ENCODE measurements around the gene KNDC1. TPM values are rescaled to one million over a fixed set of nuclear protein-coding genes. Genes with fewer than 3 reads are reported as not detected.

Gene KNDC1
- total RNA-seq, 1 experiment from 2014 or later, result 1.7 TPM

- Histone ChIP-seq H2AFZ (no peak overlapping the region), H3K79me2 (ENCODE audit: low read depth) (no peaks in the 10 kb centered on the region), H4K20me1 (ENCODE audit: insufficient read depth) (no peaks in the 10 kb centered on the region), H3K27ac (no peak overlapping the region), H3K9me3 (ENCODE audit: insufficient read depth, low read depth) (no peaks in the 10 kb centered on the region), H3K9me2 (ENCODE audit: insufficient read depth) (no peaks in the 10 kb centered on the region), H3F3A (ENCODE audit: insufficient read depth, low read depth) (peaks cover 12% of the 10 kb centered on the region; the same call in 1 of the 2 replicates), H3K4me2 (no peak overlapping the region), H3K36me3 (ENCODE audit: low read depth) (no peaks in the 10 kb centered on the region), H3K4me3 (no peak overlapping the region), H3K27me3 (ENCODE audit: insufficient read depth, low read depth) (peaks cover 39% of the 10 kb centered on the region), H3K4me1 (replicated peaks; ENCODE audit: insufficient read depth) (no peaks in the 10 kb centered on the region)
- no peak for DNase-seq
- BruUV-seq (replicated peaks), result no TSS peak
- ChIA-PET CTCF (no interaction called here), POLR2A (ENCODE audit: unreplicated experiment) (no interaction called here)
- TF ChIP-seq CTCF (conservative IDR thresholded peaks at IDR 0.05) (no peak), EZH2 (IDR thresholded peaks at IDR 0.05; ENCODE audit: low read depth) (no peak)
- intact Hi-C loops (cut with micrococcal nuclease; ENCODE audit: unreplicated experiment), result no loop called here
These were observed 21.1 kb downstream of the KNDC1 start for GRCh38 chr10:133180965-133181639.

- Histone ChIP-seq H3K9me2 (ENCODE audit: insufficient read depth) (no peaks in the 10 kb centered on the region), H3K9me3 (ENCODE audit: insufficient read depth, low read depth) (no peaks in the 10 kb centered on the region), H3K4me2 (no peak overlapping the region), H4K20me1 (ENCODE audit: insufficient read depth) (no peaks in the 10 kb centered on the region), H3K4me3 (no peak overlapping the region), H3F3A (ENCODE audit: insufficient read depth, low read depth) (peaks cover 9% of the 10 kb centered on the region; the same call in 1 of the 2 replicates), H3K27me3 (ENCODE audit: insufficient read depth, low read depth) (peaks cover 50% of the 10 kb centered on the region), H3K79me2 (ENCODE audit: low read depth) (no peaks in the 10 kb centered on the region), H3K4me1 (replicated peaks; ENCODE audit: insufficient read depth) (no peaks in the 10 kb centered on the region), H3K36me3 (ENCODE audit: low read depth) (no peaks in the 10 kb centered on the region), H3K27ac (no peak overlapping the region), H2AFZ (no peak overlapping the region)
- ChIA-PET CTCF (no interaction called here), POLR2A (ENCODE audit: unreplicated experiment) (no interaction called here)
- intact Hi-C loops (cut with micrococcal nuclease; ENCODE audit: unreplicated experiment), result no loop called here
- BruUV-seq (replicated peaks), result no TSS peak
- TF ChIP-seq CTCF (conservative IDR thresholded peaks at IDR 0.05), result no peak
- no peak for DNase-seq
These were observed 22.2 kb downstream of the KNDC1 start for GRCh38 chr10:133182190-133182589.

GRCh38 chr10:133182791-133183645 lies 23.0 kb downstream of the KNDC1 start:
- no TSS peak for BruUV-seq (replicated peaks)
- Histone ChIP-seq H3K9me2 (ENCODE audit: insufficient read depth) (no peaks in the 10 kb centered on the region), H3K4me1 (replicated peaks; ENCODE audit: insufficient read depth) (no peaks in the 10 kb centered on the region), H3K4me2 (no peak overlapping the region), H3K79me2 (ENCODE audit: low read depth) (no peaks in the 10 kb centered on the region), H3F3A (ENCODE audit: insufficient read depth, low read depth) (peaks cover 1% of the 10 kb centered on the region; the same call in 1 of the 2 replicates), H2AFZ (no peak overlapping the region), H3K9me3 (ENCODE audit: insufficient read depth, low read depth) (no peaks in the 10 kb centered on the region), H4K20me1 (ENCODE audit: insufficient read depth) (no peaks in the 10 kb centered on the region), H3K27ac (no peak overlapping the region), H3K36me3 (ENCODE audit: low read depth) (no peaks in the 10 kb centered on the region), H3K27me3 (ENCODE audit: insufficient read depth, low read depth) (peaks cover 54% of the 10 kb centered on the region), H3K4me3 (no peak overlapping the region)
- POLR2A ChIA-PET (ENCODE audit: unreplicated experiment), result no interaction called here
- TF ChIP-seq CTCF (conservative IDR thresholded peaks at IDR 0.05) (no peak), EZH2 (IDR thresholded peaks at IDR 0.05; ENCODE audit: low read depth) (no peak)
- DNase-seq, result no peak
- CTCF ChIA-PET, result no interaction called here
- intact Hi-C loops (cut with micrococcal nuclease; ENCODE audit: unreplicated experiment), result no loop called here
